GM19035 (cell line): ENCODE results near the gene LITAF.
"Not testable (repeated sequence)": the region's sequence is repeated elsewhere in the genome, so short reads cannot be mapped to it uniquely, and the experiment has no call there.

ENCODE experiments used
- ATAC-seq: cut with Tn5 transposase; IDR thresholded peaks from one replicate; pipeline ENCODE4 v1.9.1; 2021; ENCODE audit not compliant: unreplicated experiment

The LITAF gene

DNA sequence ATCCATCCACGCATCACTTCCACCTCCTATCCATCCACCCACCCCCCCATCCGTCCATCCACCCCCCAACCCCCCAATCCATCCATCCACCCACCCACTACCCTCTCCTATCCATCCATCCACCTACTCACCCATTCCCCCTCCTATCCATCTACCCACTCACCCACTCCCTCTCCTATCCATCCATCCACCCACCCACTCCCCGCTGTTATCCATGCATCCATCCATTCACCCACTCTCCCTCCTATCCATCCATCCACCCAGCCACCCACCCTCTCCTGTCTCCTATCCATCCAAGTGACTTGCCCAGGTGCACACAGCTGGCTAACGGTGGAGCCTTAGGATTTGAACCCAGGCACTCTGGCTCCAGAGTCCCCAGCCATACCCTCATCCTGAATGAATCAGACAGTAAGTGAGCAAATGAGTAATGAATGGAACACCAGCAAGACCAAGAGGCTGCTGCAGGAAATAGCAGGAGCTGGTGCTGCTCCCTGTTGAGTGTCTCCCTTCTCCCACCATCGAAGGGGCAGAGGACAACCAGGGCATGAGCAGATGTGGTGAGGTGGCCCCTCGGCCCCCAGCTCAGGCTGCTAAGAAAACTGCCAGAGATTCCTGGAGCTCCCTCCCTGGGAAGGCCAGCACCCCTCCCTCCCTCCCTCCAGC, 62.5 kb downstream of the LITAF start:
- ATAC-seq, result no peak

GRCh38 chr16:11521055-11521454, 65.7 kb downstream of the LITAF start:
- ATAC-seq, result no peak

- ATAC-seq, result no peak
Observed at GRCh38 chr16:11520442-11520841, 66.3 kb downstream of the LITAF start.

DNA sequence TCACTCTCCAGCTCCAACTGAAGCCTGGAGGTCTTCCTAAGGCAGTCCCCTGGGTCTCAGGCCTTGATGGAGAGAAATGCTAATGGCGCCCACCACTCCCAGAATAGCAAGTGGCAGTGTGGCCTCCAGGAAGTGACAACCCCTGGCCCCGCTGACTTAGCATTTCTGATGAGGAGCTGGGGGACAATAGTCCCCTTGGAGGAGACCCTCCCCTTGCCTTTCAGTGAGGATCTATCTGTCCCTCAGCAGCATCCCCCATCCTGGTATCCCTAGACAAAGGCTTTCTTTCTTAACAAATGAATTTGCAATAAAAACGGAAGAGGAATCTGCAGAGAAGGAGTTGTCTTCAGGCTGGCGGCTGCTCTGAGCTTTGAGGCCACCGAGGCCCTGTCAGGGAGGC, 68.8 kb downstream of the LITAF start:
- no peak for ATAC-seq

DNA sequence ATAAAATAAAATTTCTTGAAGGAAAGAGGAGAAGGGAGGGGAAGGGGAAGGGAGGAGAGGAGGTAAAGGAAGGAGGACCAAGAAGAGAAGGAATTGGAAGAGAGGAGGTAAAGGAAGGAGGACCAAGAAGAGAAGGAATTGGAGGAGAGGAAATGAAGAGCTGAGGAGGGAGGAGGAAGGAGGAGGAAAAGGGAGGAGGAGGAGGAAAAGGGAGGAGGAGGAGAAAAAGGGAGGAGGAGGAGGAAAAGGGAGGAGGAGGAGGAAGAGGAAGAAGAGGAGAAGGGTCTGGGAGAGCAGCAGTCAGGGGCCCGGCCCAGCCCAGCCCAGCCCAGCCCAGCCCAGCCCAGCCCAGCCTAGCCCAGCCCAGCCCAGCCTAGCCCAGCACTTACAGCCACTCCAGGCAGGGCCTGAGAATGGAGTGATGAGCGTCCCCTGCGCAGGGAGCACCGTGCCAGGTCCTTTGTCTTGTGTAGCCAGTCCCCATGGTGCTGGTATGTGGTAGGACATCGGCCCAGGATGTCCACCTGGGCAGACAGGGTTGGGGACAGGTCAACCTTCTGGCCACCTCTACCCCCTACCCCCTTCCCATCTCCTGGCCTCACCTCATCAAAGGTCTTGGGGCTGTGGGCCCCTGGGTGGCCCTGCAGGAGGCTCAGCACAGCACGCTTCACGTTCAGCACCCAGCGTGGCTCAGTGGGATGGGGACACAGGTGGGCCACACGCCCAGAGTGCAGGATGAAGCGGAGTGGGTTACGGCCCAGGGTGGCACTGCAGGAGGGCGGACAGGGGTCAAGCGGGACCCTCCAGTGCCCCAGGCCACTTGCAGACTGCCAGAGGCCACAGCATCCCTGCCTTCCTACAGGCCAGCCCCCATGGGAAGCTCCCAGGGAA, 70.9 kb downstream of the LITAF start:
- no peak for ATAC-seq

GRCh38 chr16:11514283-11514682, 72.4 kb downstream of the LITAF start:
- ATAC-seq, result no peak

GRCh38 chr16:11513366-11513765, 73.4 kb downstream of the LITAF start:
- not testable (repeated sequence) for ATAC-seq

- no peak for ATAC-seq
Observed at GRCh38 chr16:11511801-11512200, 74.9 kb downstream of the LITAF start.

- ATAC-seq, result no peak
Observed at GRCh38 chr16:11511328-11511727, 75.4 kb downstream of the LITAF start.

GRCh38 chr16:11510178-11510973, 76.3 kb downstream of the LITAF start:
- ATAC-seq, result no peak

DNA sequence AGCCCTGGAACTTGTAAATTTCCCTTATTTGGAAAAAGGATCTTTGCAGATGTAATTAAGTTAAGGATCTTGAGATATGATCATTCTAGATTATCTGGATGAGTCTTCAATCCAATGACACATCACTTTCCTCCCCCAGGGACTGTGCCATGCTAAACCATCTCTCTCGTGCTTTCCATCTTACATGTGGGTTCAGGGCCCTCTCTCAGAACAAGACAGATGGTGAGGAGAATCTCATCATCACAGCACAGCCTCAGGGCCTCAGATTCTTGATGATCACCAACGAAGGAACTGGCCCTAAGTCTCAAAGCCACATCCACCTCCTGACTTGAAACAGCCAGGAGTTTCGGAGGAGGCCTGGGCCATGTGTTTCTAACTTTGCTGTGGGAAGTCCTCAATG, 78.7 kb downstream of the LITAF start:
- ATAC-seq, result no peak

DNA sequence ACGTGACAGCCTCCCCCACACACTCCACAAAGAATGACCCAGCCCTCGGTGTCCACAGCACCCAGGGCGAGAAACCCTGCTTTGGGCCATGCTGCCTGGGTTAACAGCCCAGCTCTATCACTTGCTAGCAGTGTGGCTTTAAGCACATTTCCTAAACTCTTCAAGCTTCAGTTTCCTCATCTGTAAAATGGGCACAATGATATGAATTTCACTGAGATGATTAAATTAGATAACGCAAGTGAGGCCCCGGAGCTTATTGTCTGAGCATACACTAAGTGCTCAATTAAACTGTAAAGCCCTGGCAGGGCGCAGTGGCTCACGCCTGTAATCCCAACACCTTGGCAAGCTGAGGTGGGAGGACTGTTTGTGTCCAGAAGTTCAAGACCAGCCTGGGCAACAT, 79.4 kb downstream of the LITAF start:
- no peak for ATAC-seq

- no peak for ATAC-seq
Observed at GRCh38 chr16:11506741-11507305, 79.9 kb downstream of the LITAF start.

- ATAC-seq, result not testable (repeated sequence)
Observed at GRCh38 chr16:11504261-11504660, 82.5 kb downstream of the LITAF start.

DNA sequence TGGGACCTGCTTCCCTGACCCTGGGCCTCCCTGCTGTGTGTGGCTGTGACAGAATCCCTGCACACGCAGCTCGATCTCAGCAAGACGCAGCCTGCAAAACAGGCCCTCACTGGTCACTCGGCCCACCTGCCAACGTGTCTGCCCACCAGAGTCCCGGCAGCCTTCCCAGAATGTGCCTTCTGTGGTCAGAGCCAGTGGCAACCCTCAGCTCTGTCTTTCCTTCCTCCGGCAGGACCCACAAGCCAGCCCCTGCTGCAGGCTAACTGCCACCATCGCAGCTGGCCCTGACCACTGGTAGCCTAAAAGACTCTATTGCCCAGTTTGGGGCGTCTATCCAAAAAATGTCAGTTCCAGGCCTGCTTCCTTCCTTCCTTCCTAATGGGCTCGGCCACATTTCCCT, 83.2 kb downstream of the LITAF start:
- ATAC-seq, result no peak

DNA sequence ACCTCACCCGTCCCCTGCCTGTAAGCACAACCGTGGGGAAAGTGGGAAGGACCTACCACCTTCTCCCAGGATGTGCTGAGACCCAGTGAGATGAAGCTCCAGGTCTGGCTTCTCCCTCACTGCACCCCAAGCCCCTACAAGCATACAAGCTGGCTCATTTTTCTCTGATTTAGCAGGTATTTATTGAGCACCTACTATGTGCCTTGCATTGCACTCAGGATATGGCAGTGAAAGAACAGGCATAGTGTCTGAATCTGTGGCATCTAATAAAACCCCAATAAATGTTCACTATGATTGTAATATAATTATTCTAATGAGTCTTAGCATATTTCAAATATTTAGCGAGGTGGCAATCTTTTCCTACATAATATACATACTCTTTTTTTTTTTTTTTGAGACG, 84.5 kb downstream of the LITAF start:
- ATAC-seq, result no peak

DNA sequence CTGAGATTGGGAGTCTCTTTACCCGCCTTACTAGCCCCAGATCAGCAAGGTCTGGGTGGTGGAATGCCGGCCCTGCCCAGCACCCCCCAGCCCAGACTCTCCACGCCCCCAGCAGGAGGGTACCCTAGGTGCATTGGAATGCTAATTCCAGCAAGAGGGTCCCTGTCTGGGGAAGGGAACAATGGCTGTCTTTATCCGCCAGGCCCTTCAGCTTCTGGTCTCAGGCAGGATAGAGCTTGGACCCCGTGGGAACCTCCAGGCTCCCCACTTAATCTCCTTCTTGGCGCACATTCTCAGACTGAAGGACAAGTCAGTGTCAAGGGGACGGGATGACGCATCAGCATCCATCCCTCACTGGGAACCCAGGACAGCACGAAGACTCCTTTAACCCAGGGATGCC, 85.1 kb downstream of the LITAF start:
- no peak for ATAC-seq

DNA sequence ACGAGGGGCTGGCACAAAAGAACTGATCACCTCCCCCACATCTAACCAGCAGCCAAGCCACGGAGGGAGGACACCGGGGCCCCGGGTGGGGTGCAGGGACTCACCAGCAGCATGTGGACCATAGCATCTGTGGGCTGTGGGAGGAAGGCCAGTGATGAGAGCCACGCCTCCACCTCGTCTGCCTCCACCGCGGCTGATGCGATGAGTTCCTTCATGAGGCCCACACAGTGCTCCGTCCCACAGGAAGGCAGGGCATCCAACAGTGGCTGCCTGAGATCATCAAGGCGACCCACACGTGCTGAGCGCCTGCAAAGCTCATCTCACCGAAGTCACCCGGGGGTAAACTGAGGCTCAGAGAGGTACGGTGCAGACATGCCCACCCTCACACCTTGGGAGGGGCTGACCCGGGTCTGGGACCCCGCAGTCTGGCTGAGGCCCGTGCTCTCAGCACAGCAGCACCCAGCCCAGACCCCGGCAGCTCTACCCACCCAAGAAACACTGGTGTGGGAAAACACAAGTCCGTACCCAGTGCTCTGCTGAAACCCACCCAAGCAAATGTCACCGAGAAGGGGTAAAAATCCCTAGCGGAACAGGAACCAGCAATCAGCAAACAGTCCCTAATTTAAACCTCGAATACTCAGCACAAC, 85.9 kb downstream of the LITAF start:
- ATAC-seq, result no peak

- ATAC-seq, result no peak
Observed at GRCh38 chr16:11499295-11500089, 87.2 kb downstream of the LITAF start.

GRCh38 chr16:11498683-11499082, 88.0 kb downstream of the LITAF start:
- ATAC-seq, result no peak
